ENCODE results near the gene GNGT2.

Gene GNGT2

DNA sequence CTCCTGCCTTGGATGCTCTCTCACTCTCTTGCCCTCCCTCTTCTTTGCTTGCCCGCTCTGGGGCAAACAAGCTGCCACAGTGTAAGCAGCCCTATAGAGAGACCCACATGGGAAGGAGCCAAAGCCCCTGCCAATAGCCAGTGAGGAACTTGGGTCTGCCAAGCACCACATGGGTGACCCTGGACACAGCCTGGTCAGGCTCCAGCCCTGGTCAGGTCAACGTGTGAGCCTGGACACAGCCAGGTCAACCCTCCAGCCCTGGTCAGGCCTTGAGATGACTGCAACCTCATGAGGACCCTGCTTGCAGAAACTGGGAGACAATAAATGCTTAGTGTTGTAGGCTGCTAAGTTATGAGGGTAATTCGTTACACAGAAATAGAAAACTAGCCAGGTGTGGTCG lies 34.5 kb upstream of the GNGT2 start:
- no peak for TF ChIP-seq EZH2 (optimal IDR thresholded peaks at IDR 0.05; ENCODE audit: low read depth, low read length)
- no peak for TF ChIP-seq EZH2phosphoT487 (IDR thresholded peaks at IDR 0.05; ENCODE audit: low read length)
- TF ChIP-seq, protein P1, sequence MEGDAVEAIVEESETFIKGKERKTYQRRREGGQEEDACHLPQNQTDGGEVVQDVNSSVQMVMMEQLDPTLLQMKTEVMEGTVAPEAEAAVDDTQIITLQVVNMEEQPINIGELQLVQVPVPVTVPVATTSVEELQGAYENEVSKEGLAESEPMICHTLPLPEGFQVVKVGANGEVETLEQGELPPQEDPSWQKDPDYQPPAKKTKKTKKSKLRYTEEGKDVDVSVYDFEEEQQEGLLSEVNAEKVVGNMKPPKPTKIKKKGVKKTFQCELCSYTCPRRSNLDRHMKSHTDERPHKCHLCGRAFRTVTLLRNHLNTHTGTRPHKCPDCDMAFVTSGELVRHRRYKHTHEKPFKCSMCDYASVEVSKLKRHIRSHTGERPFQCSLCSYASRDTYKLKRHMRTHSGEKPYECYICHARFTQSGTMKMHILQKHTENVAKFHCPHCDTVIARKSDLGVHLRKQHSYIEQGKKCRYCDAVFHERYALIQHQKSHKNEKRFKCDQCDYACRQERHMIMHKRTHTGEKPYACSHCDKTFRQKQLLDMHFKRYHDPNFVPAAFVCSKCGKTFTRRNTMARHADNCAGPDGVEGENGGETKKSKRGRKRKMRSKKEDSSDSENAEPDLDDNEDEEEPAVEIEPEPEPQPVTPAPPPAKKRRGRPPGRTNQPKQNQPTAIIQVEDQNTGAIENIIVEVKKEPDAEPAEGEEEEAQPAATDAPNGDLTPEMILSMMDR (IDR thresholded peaks at IDR 0.05; ENCODE audit: low read length) = no peak
- Histone ChIP-seq H3F3A (ENCODE audit: insufficient read depth, low read length) (no peaks in the 10 kb centered on the region), H3K9ac (ENCODE audit: low read length) (no peak overlapping the region), H3K4me3 (ENCODE audit: low read length) (no peak overlapping the region), H3K9me3 (replicated peaks; ENCODE audit: insufficient read depth, low read length) (no peaks in the 10 kb centered on the region), H3K4me2 (ENCODE audit: low read depth, low read length) (no peak overlapping the region), H3K27me3 (replicated peaks; ENCODE audit: insufficient read depth, low read length) (peaks cover 10% of the 10 kb centered on the region; the same call in 1 of the 2 replicates), H3K36me3 (replicated peaks; ENCODE audit: insufficient read depth, low read length) (no peaks in the 10 kb centered on the region), H2AFZ (ENCODE audit: low read length) (no peak overlapping the region), H3K27ac (ENCODE audit: low read length) (no peak overlapping the region), H3K4me1 (ENCODE audit: low read length) (no peaks in the 10 kb centered on the region), H3K79me2 (ENCODE audit: low read length) (no peaks in the 10 kb centered on the region), H4K20me1 (ENCODE audit: insufficient read depth, low read length) (no peaks in the 10 kb centered on the region), H3K9me2 (replicated peaks; ENCODE audit: insufficient read depth, low read length) (no peaks in the 10 kb centered on the region)
- DNase-seq = no peak

DNA sequence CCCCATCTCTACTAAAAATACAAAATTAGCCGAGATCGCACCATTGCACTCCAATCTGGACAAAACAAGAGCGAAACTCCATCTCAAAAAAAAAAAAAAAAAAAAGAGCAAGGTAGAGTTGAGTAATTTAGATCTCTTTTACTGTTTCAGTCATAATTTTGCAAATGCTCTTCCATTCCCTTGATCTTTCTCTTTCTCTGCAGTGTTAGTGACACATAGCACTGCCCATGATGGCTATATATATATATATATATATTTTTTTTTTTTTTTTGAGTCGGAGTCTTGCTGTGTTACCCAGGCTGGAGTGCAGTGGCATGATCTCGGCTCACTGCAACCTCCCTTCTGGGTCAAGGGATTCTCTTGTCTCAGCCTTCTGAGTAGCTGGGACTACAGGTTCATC lies 32.4 kb upstream of the GNGT2 start:
- no peaks in the 10 kb centered on the region for H3K9me2 ChIP-seq (replicated peaks; ENCODE audit: insufficient read depth, low read length)
- no peak overlapping the region for H3K9ac ChIP-seq (ENCODE audit: low read length)
- H3K36me3 ChIP-seq (replicated peaks; ENCODE audit: insufficient read depth, low read length) = no peaks in the 10 kb centered on the region
- no peaks in the 10 kb centered on the region for H4K20me1 ChIP-seq (ENCODE audit: insufficient read depth, low read length)
- no peaks in the 10 kb centered on the region for H3K9me3 ChIP-seq (replicated peaks; ENCODE audit: insufficient read depth, low read length)
- no peak for TF ChIP-seq EZH2phosphoT487 (IDR thresholded peaks at IDR 0.05; ENCODE audit: low read length)
- TF ChIP-seq, protein P1 (IDR thresholded peaks at IDR 0.05; ENCODE audit: low read length) = no peak
- TF ChIP-seq EZH2 (optimal IDR thresholded peaks at IDR 0.05; ENCODE audit: low read depth, low read length) = no peak
- no peak overlapping the region for H2AFZ ChIP-seq (ENCODE audit: low read length)
- H3F3A ChIP-seq (ENCODE audit: insufficient read depth, low read length) = no peaks in the 10 kb centered on the region
- no peak overlapping the region for H3K4me3 ChIP-seq (ENCODE audit: low read length)
- DNase-seq = no peak
- no peaks in the 10 kb centered on the region for H3K4me1 ChIP-seq (ENCODE audit: low read length)
- H3K79me2 ChIP-seq (ENCODE audit: low read length) = no peaks in the 10 kb centered on the region
- no peak overlapping the region for H3K27ac ChIP-seq (ENCODE audit: low read length)
- 0 out of 2 replicates have a peak, but pooled peaks cover under 1% of the 10 kb centered on the region for H3K27me3 ChIP-seq (replicated peaks; ENCODE audit: insufficient read depth, low read length)
- no peak overlapping the region for H3K4me2 ChIP-seq (ENCODE audit: low read depth, low read length)

DNA sequence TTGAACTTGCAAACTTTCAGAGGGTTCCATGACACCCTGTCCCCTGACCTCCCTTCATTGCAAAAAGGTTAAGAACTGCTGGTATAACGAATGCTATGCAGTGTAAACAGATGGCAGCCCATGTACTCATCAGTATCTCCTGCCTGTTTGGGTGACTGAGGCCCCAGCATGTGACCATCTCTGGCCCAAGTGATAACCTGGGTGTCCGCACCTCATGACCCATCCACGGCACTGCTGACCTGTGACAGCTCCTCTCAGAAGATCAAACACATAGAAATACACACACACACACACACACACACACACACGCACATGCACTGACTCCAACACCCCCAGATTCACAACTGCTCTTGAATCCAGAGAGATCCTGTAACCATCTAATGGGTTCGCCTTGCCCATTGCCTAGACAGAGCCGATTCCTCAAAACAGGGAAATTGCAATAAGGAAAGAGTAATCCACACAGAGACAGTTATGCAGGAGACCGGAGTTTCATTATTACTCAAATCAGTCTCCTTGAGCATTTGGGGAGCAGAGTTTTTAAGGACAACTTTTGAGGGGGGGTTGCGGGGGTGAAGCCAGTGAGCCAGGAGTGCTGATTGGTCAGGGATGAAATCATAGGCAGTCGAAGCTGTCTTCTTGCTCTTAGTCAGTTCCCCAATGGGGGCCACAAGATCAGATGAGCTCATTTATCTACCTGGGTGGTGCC lies 31.5 kb upstream of the GNGT2 start:
- Histone ChIP-seq H3K9me2 (replicated peaks; ENCODE audit: insufficient read depth, low read length) (no peaks in the 10 kb centered on the region), H3K4me2 (ENCODE audit: low read depth, low read length) (no peak overlapping the region), H3K36me3 (replicated peaks; ENCODE audit: insufficient read depth, low read length) (no peaks in the 10 kb centered on the region), H3K27me3 (replicated peaks; ENCODE audit: insufficient read depth, low read length) (peaks cover 5% of the 10 kb centered on the region; the same call in 1 of the 2 replicates), H3K9ac (ENCODE audit: low read length) (no peak overlapping the region), H4K20me1 (ENCODE audit: insufficient read depth, low read length) (no peaks in the 10 kb centered on the region), H3K4me1 (ENCODE audit: low read length) (no peaks in the 10 kb centered on the region), H3K4me3 (ENCODE audit: low read length) (no peak overlapping the region), H3K79me2 (ENCODE audit: low read length) (no peaks in the 10 kb centered on the region), H2AFZ (ENCODE audit: low read length) (no peak overlapping the region), H3K9me3 (replicated peaks; ENCODE audit: insufficient read depth, low read length) (no peaks in the 10 kb centered on the region), H3K27ac (ENCODE audit: low read length) (no peak overlapping the region), H3F3A (ENCODE audit: insufficient read depth, low read length) (no peaks in the 10 kb centered on the region)
- no peak for DNase-seq
- TF ChIP-seq, protein P1 (IDR thresholded peaks at IDR 0.05; ENCODE audit: low read length) = no peak
- TF ChIP-seq EZH2 (optimal IDR thresholded peaks at IDR 0.05; ENCODE audit: low read depth, low read length) = no peak
